GM23338 (cell line): ENCODE measurements around the gene TMEM190. TPM values are rescaled to one million over a fixed set of nuclear protein-coding genes. Genes with fewer than 3 reads are reported as not detected.

ENCODE experiments used
- ATAC-seq: fragments of 200-7000 bp; cut with Tn5 transposase; 3 replicates; pipeline ENCODE4 v1.9.1; 2020
- DNase-seq: peaks from one replicate; pipeline ENCODE4 v3.0.0-alpha.2; 2015; ENCODE audit warnings: low spot score
- H2AFZ ChIP-seq: fragments of 200-600 bp; sonication (generic); 2 replicates; pipeline ENCODE4 v1.8.0; 2016; ENCODE audit warnings: antibody characterized with exemption, mild to moderate bottlenecking, moderate library complexity
- H3F3A ChIP-seq: fragments of 200-600 bp; sonication (generic); replicated peaks from 2 replicates; pipeline ENCODE4 v1.8.0; 2017; ENCODE audit warnings: antibody characterized with exemption, mixed run types, low read depth
- H3K27ac ChIP-seq: fragments of 200-600 bp; sonication (generic); 2 replicates; pipeline ENCODE4 v1.6.1; 2016; ENCODE audit warnings: low read depth
- H3K27me3 ChIP-seq: fragments of 200-600 bp; sonication (generic); 2 replicates; pipeline ENCODE4 v1.8.0; 2016; ENCODE audit warnings: mild to moderate bottlenecking, mixed run types, moderate library complexity; ENCODE audit not compliant: insufficient read depth
- H3K36me3 ChIP-seq: fragments of 200-600 bp; sonication (generic); 2 replicates; pipeline ENCODE4 v1.8.0; 2016; ENCODE audit warnings: mild to moderate bottlenecking; ENCODE audit not compliant: insufficient read depth
- H3K4me1 ChIP-seq: fragments of 200-600 bp; sonication (generic); 2 replicates; pipeline ENCODE4 v1.8.0; 2016; ENCODE audit warnings: mild to moderate bottlenecking, moderate library complexity; ENCODE audit not compliant: insufficient read depth
- H3K4me2 ChIP-seq: fragments of 200-600 bp; sonication (generic); 2 replicates; pipeline ENCODE4 v1.7.1; 2017; ENCODE audit warnings: mixed run types
- H3K4me3 ChIP-seq: fragments of 200-600 bp; sonication (generic); 2 replicates; pipeline ENCODE4 v1.6.1; 2016; ENCODE audit warnings: mixed run types
- H3K79me2 ChIP-seq: fragments of 200-600 bp; sonication (generic); replicated peaks from 2 replicates; pipeline ENCODE4 v1.8.0; 2017; ENCODE audit warnings: mild to moderate bottlenecking; ENCODE audit not compliant: insufficient read depth
- H3K9me2 ChIP-seq: fragments of 200-600 bp; sonication (generic); 2 replicates; pipeline ENCODE4 v1.8.0; 2017; ENCODE audit not compliant: insufficient read depth
- H4K20me1 ChIP-seq: fragments of 200-600 bp; sonication (generic); replicated peaks from 2 replicates; pipeline ENCODE4 v1.8.0; 2017; ENCODE audit warnings: mild to moderate bottlenecking; ENCODE audit not compliant: insufficient read depth
- H3K27ac Mint-ChIP-seq: 2 replicates; pipeline ENCODE4 v1.8.0; 2020; ENCODE audit warnings: inconsistent platforms, mild to moderate bottlenecking, moderate library complexity, mixed read lengths
- H3K27me3 Mint-ChIP-seq: 3 replicates; pipeline ENCODE4 v1.8.0; 2022; ENCODE audit warnings: low read depth, mild to moderate bottlenecking, moderate library complexity, mixed read lengths, inconsistent platforms; ENCODE audit not compliant: insufficient read depth, poor library complexity
- H3K36me3 Mint-ChIP-seq: 3 replicates; pipeline ENCODE4 v1.8.0; 2021; ENCODE audit warnings: low read depth, mild to moderate bottlenecking, inconsistent platforms, moderate library complexity, mixed read lengths
- H3K4me1 Mint-ChIP-seq: 3 replicates; pipeline ENCODE4 v1.8.0; 2020; ENCODE audit warnings: mild to moderate bottlenecking, inconsistent platforms, mixed read lengths
- H3K4me3 Mint-ChIP-seq: 3 replicates; pipeline ENCODE4 v1.8.0; 2021; ENCODE audit warnings: moderate library complexity, mild to moderate bottlenecking, inconsistent platforms, mixed read lengths
- H3K9me3 Mint-ChIP-seq: 3 replicates; pipeline ENCODE4 v1.8.0; 2020; ENCODE audit warnings: moderate library complexity, mild to moderate bottlenecking, inconsistent platforms, mixed read lengths
- CREB1 ChIP-seq: fragments of 250-450 bp; sonication (Bioruptor Pico); IDR thresholded peaks from 2 replicates; pipeline ENCODE4 v1.5.0; 2020; ENCODE audit warnings: low read depth, mild to moderate bottlenecking, moderate library complexity
- ETS1 ChIP-seq: IDR thresholded peaks from 2 replicates; pipeline ENCODE4 v1.6.1; 2016; ENCODE audit warnings: antibody characterized with exemption
- EZH2 ChIP-seq: fragments of 200-600 bp; sonication (generic); IDR thresholded peaks from one replicate; pipeline ENCODE4 v1.8.0; 2017; ENCODE audit warnings: antibody characterized with exemption, mild to moderate bottlenecking, low read depth; ENCODE audit not compliant: unreplicated experiment
- NANOG ChIP-seq: IDR thresholded peaks from 2 replicates; pipeline ENCODE4 v1.6.1; 2016; ENCODE audit warnings: antibody characterized with exemption, borderline replicate concordance
- REST ChIP-seq: IDR thresholded peaks from one replicate; pipeline ENCODE4 v1.6.1; 2018; ENCODE audit warnings: antibody characterized with exemption; ENCODE audit not compliant: unreplicated experiment
- polyA plus RNA-seq: library from polyadenylated mRNA; unstranded; fragments of >200 nt; fragmentation: Nextera tagmentation; extraction: Ambion mirVana; gene quantifications from 2 replicates; pipeline ENCODE4 v1.2.1, GENCODE V29; 2016
- total RNA-seq: library from RNA; depleted of rRNA; stranded (reverse); fragments of >200 nt; shearing (Covaris generic); gene quantifications from 2 replicates; pipeline ENCODE4 v1.2.3, GENCODE V29; 2014; rRNA removed

TMEM190 gene
- total and polyA plus RNA-seq, 2 experiments from 2014 or later = 4.8 TPM; not detected in 1

- peaks cover 6% of the 10 kb centered on the region for H3K4me1 Mint-ChIP-seq
- Histone ChIP-seq H3K27ac (no peak overlapping the region), H2AFZ (no peak overlapping the region), H3K9me2 (no peaks in the 10 kb centered on the region), H3F3A (no peaks in the 10 kb centered on the region), H3K36me3 (no peaks in the 10 kb centered on the region), H3K4me2 (no peak overlapping the region), H4K20me1 (no peaks in the 10 kb centered on the region), H3K27me3 (no peaks in the 10 kb centered on the region), H3K79me2 (no peaks in the 10 kb centered on the region), H3K4me3 (no peak overlapping the region), H3K4me1 (0 out of 2 replicates have a peak, but pooled peaks cover 7% of the 10 kb centered on the region)
- no peaks in the 10 kb centered on the region for H3K36me3 Mint-ChIP-seq
- no peak overlapping the region for H3K4me3 Mint-ChIP-seq
- TF ChIP-seq CREB1 (CRISPR knock-in tag) (no peak), NANOG (no peak), EZH2 (no peak), REST (no peak), ETS1 (no peak)
- DNase-seq = no peak
- no peak overlapping the region for H3K27ac Mint-ChIP-seq
- H3K27me3 Mint-ChIP-seq = peaks cover 9% of the 10 kb centered on the region
- peaks cover 8% of the 10 kb centered on the region for H3K9me3 Mint-ChIP-seq
- ATAC-seq = no peak
Measured at GRCh38 chr19:55426042-55426441, 49.4 kb downstream of the TMEM190 start.

Other genes with a start within 250 kb of the TMEM190 start
- gene TNNT1, start 227.6 kb upstream of the TMEM190 start, total RNA-seq = 51.4 and 59.3 TPM in 2 replicates
- gene TNNT1, start 227.6 kb upstream of the TMEM190 start, polyA plus RNA-seq = 139 and 150 TPM in 2 replicates
- gene TNNI3, start 219.1 kb upstream of the TMEM190 start, total RNA-seq = 21.5 and 27.9 TPM in 2 replicates
- gene TNNI3, start 219.1 kb upstream of the TMEM190 start, polyA plus RNA-seq = 150 and 153 TPM in 2 replicates
- gene DNAAF3, start 210.2 kb upstream of the TMEM190 start, total RNA-seq = 5.6 and 8.5 TPM in 2 replicates
- 8.8 and 9.0 TPM in 2 replicates for gene DNAAF3, start 210.2 kb upstream of the TMEM190 start, polyA plus RNA-seq
- 0.54 and 2.1 TPM in 2 replicates for gene SYT5, start 196.5 kb upstream of the TMEM190 start, total RNA-seq
- gene SYT5, start 196.5 kb upstream of the TMEM190 start, polyA plus RNA-seq = 4.0 and 4.7 TPM in 2 replicates
- gene PTPRH, start 167.3 kb upstream of the TMEM190 start, total RNA-seq = 0.12 and 2.1 TPM in 2 replicates
- 0.12 and 0.16 TPM in 2 replicates for gene PTPRH, start 167.3 kb upstream of the TMEM190 start, polyA plus RNA-seq
- gene TMEM86B, start 148.1 kb upstream of the TMEM190 start, total RNA-seq = 2.9 and 3.2 TPM in 2 replicates
- gene TMEM86B, start 148.1 kb upstream of the TMEM190 start, polyA plus RNA-seq = 1.1 and 1.7 TPM in 2 replicates
- gene PPP6R1, start 117.8 kb upstream of the TMEM190 start, total RNA-seq = 62.5 and 70.8 TPM in 2 replicates
- 22.2 and 24.9 TPM in 2 replicates for gene PPP6R1, start 117.8 kb upstream of the TMEM190 start, polyA plus RNA-seq
- gene HSPBP1, start 96.7 kb upstream of the TMEM190 start, total RNA-seq = 91.0 and 91.1 TPM in 2 replicates
- gene HSPBP1, start 96.7 kb upstream of the TMEM190 start, polyA plus RNA-seq = 81.9 and 83.6 TPM in 2 replicates
- 11.3 and 17.2 TPM in 2 replicates for gene BRSK1, start 92.8 kb upstream of the TMEM190 start, total RNA-seq
- gene BRSK1, start 92.8 kb upstream of the TMEM190 start, polyA plus RNA-seq = 2.3 and 3.4 TPM in 2 replicates
- not detected in 2 replicates for gene TMEM150B, start 51.5 kb upstream of the TMEM190 start, total RNA-seq
- gene TMEM150B, start 51.5 kb upstream of the TMEM190 start, polyA plus RNA-seq = 0.29 and 0.40 TPM in 2 replicates
- 34.3 and 43.2 TPM in 2 replicates for gene KMT5C, start 37.0 kb upstream of the TMEM190 start, total RNA-seq
- gene KMT5C, start 37.0 kb upstream of the TMEM190 start, polyA plus RNA-seq = 12.9 and 14.2 TPM in 2 replicates
- gene COX6B2, start 22.1 kb upstream of the TMEM190 start, total RNA-seq = 2.7 and 2.9 TPM in 2 replicates
- gene COX6B2, start 22.1 kb upstream of the TMEM190 start, polyA plus RNA-seq = 5.3 and 5.7 TPM in 2 replicates
- gene GARIN5B, start 13.6 kb upstream of the TMEM190 start, total RNA-seq = not detected in 2 replicates
- gene GARIN5B, start 13.6 kb upstream of the TMEM190 start, polyA plus RNA-seq = not detected in 2 replicates
- 1.1 and 2.2 TPM in 2 replicates for gene IL11, start 6.4 kb upstream of the TMEM190 start, total RNA-seq
- 0.58 and 1.7 TPM in 2 replicates for gene IL11, start 6.4 kb upstream of the TMEM190 start, polyA plus RNA-seq
- gene TMEM238, start 7.5 kb downstream of the TMEM190 start, total RNA-seq = 4.1 and 7.5 TPM in 2 replicates
- gene TMEM238, start 7.5 kb downstream of the TMEM190 start, polyA plus RNA-seq = 0.55 and 0.59 TPM in 2 replicates
- 463 and 737 TPM in 2 replicates for gene RPL28, start 9.1 kb downstream of the TMEM190 start, total RNA-seq
- 1,528 and 1,802 TPM in 2 replicates for gene RPL28, start 9.1 kb downstream of the TMEM190 start, polyA plus RNA-seq
- 363 and 469 TPM in 2 replicates for gene UBE2S, start 31.0 kb downstream of the TMEM190 start, total RNA-seq
- 523 and 533 TPM in 2 replicates for gene UBE2S, start 31.0 kb downstream of the TMEM190 start, polyA plus RNA-seq
- gene SHISA7, start 66.5 kb downstream of the TMEM190 start, total RNA-seq = 1.4 and 1.6 TPM in 2 replicates
- gene SHISA7, start 66.5 kb downstream of the TMEM190 start, polyA plus RNA-seq = 0.32 and 0.37 TPM in 2 replicates
- 82.1 and 85.2 TPM in 2 replicates for gene ISOC2, start 84.8 kb downstream of the TMEM190 start, total RNA-seq
- 62.6 and 76.5 TPM in 2 replicates for gene ISOC2, start 84.8 kb downstream of the TMEM190 start, polyA plus RNA-seq
- gene C19orf85, start 87.9 kb downstream of the TMEM190 start, total RNA-seq = 0.85 and 1.7 TPM in 2 replicates
- 2.1 and 3.4 TPM in 2 replicates for gene C19orf85, start 87.9 kb downstream of the TMEM190 start, polyA plus RNA-seq
- 10.7 and 12.7 TPM in 2 replicates for gene ZNF628, start 99.8 kb downstream of the TMEM190 start, total RNA-seq
- gene ZNF628, start 99.8 kb downstream of the TMEM190 start, polyA plus RNA-seq = 3.9 and 4.9 TPM in 2 replicates
- gene NAT14, start 108.4 kb downstream of the TMEM190 start, total RNA-seq = 25.4 and 27.8 TPM in 2 replicates
- 39.6 and 45.5 TPM in 2 replicates for gene NAT14, start 108.4 kb downstream of the TMEM190 start, polyA plus RNA-seq
- 0.69 and 1.2 TPM in 2 replicates for gene SSC5D, start 111.6 kb downstream of the TMEM190 start, total RNA-seq
- gene SSC5D, start 111.6 kb downstream of the TMEM190 start, polyA plus RNA-seq = 0.14 and 0.23 TPM in 2 replicates
- gene SBK2, start 160.3 kb downstream of the TMEM190 start, total RNA-seq = 2.0 and 3.5 TPM in 2 replicates
- 0.82 and 1.1 TPM in 2 replicates for gene SBK2, start 160.3 kb downstream of the TMEM190 start, polyA plus RNA-seq
- 0.23 and 0.94 TPM in 2 replicates for gene SBK3, start 168.7 kb downstream of the TMEM190 start, total RNA-seq
- 0.27 and 0.80 TPM in 2 replicates for gene SBK3, start 168.7 kb downstream of the TMEM190 start, polyA plus RNA-seq
- 8.4 and 12.2 TPM in 2 replicates for gene ZNF579, start 204.0 kb downstream of the TMEM190 start, total RNA-seq
- gene ZNF579, start 204.0 kb downstream of the TMEM190 start, polyA plus RNA-seq = 7.3 and 8.6 TPM in 2 replicates
- 10.1 and 12.6 TPM in 2 replicates for gene FIZ1, start 222.7 kb downstream of the TMEM190 start, total RNA-seq
- gene FIZ1, start 222.7 kb downstream of the TMEM190 start, polyA plus RNA-seq = 5.3 and 5.4 TPM in 2 replicates
- gene ZNF524, start 223.5 kb downstream of the TMEM190 start, total RNA-seq = 8.3 and 16.5 TPM in 2 replicates
- gene ZNF524, start 223.5 kb downstream of the TMEM190 start, polyA plus RNA-seq = 5.7 and 6.0 TPM in 2 replicates
- 10.3 and 12.1 TPM in 2 replicates for gene ZNF865, start 228.8 kb downstream of the TMEM190 start, total RNA-seq
- 2.2 and 2.4 TPM in 2 replicates for gene ZNF865, start 228.8 kb downstream of the TMEM190 start, polyA plus RNA-seq
- 5.6 and 6.7 TPM in 2 replicates for gene ZNF784, start 247.7 kb downstream of the TMEM190 start, total RNA-seq
- 1.5 and 1.6 TPM in 2 replicates for gene ZNF784, start 247.7 kb downstream of the TMEM190 start, polyA plus RNA-seq